ENCODE measurements around the gene NPAS3. TPM values are rescaled to one million over a fixed set of nuclear protein-coding genes. Genes with fewer than 3 reads are reported as not detected.

NPAS3 gene
- total RNA-seq, 1 donor = 0.86 TPM

DNA sequence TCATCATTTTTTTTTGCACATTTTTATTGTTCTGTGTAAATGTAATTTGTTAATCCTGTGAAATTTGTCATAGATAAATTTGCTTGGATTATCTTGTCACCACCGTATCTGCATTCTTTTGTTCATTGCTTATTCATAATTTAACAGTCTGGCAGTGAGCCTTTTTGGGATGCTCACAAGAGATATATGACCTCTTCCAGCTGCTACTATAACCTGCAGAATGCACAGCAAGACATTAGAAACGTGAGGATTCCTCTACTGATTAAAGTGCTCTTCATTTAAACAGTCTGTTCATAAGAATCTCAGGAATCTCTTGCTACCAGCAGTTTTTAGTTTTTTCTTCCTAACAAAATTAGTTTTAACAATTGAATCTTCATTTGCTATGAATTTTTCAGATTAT, 9.1 kb downstream of the NPAS3 start:
- DNase-seq (ENCODE audit: low read depth) = no peak
- TF ChIP-seq, protein P1, sequence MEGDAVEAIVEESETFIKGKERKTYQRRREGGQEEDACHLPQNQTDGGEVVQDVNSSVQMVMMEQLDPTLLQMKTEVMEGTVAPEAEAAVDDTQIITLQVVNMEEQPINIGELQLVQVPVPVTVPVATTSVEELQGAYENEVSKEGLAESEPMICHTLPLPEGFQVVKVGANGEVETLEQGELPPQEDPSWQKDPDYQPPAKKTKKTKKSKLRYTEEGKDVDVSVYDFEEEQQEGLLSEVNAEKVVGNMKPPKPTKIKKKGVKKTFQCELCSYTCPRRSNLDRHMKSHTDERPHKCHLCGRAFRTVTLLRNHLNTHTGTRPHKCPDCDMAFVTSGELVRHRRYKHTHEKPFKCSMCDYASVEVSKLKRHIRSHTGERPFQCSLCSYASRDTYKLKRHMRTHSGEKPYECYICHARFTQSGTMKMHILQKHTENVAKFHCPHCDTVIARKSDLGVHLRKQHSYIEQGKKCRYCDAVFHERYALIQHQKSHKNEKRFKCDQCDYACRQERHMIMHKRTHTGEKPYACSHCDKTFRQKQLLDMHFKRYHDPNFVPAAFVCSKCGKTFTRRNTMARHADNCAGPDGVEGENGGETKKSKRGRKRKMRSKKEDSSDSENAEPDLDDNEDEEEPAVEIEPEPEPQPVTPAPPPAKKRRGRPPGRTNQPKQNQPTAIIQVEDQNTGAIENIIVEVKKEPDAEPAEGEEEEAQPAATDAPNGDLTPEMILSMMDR (IDR thresholded peaks at IDR 0.05; ENCODE audit: insufficient read depth, low read depth, low read length) = no peak
- no peak overlapping the region for H3K4me3 ChIP-seq (ENCODE audit: low read depth, low read length)

DNA sequence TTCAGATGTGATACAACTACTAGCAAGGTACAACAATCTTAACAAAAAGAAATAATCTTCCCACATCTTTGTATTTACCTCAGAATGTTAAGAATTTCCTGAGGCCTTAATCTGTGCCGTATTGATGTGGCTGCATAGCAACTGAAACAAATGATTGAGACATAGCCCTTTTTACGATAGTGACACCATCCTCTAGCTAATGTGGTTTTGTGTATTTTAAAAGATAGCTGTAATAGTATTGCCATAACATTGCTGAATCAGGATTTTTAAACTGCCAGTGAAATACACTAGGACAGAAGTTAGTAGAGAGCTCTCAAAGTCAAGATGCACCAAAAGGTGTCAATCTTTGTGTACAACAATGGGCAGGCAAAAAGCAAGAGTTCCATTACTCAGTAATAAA, 11.9 kb downstream of the NPAS3 start:
- no peak overlapping the region for H3K4me3 ChIP-seq (ENCODE audit: low read depth, low read length)
- DNase-seq (ENCODE audit: low read depth) = no peak
- TF ChIP-seq, protein P1 (IDR thresholded peaks at IDR 0.05; ENCODE audit: insufficient read depth, low read depth, low read length) = no peak

DNA sequence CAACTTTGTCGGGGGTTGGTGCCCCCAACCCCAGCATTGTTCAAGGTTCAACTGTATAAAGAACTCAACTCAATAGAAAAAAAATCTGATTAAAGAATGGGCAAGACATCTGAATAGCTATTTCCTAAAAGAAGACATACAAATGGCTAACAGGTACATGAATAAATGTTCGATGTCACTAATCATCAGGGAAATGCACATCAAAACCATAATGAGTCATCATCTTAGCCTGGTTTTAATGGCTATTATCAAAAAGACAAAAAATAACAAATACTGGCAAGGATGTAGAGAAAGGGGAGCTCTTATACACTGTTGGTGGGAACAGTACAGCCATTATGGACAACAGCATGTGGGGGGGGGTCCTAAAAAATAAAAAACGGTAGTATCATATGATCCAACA, 28.7 kb downstream of the NPAS3 start:
- DNase-seq (ENCODE audit: low read depth) = no peak
- TF ChIP-seq, protein P1 (IDR thresholded peaks at IDR 0.05; ENCODE audit: insufficient read depth, low read depth, low read length) = no peak
- H3K4me3 ChIP-seq (ENCODE audit: low read depth, low read length) = no peak overlapping the region

DNA sequence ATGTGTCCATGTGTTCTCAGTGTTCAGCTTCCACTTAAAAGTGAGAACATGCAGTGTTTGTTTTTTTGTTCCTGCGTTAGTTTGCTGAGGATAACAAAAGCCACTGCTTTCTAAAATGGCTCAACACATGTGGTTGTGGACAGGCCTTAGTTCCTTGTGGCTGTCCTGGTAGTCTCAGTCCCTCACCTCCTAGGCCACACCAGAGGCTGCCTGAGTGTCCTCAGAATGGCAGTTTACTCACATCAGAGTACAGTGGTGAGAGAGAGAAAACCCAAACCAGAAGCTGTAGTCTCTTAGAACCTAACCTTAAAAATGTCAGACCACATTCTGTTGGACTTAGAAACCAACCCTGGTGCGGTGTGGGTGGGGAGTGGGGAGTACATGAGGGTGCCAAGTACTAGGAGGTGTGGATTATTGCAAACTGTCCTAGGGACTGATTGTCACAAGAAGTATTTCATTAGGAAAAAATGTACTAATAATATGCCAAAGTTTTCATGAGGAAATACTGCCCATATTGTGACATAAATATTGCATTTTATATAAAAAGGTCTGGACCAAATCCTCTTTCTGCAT, 30.4 kb downstream of the NPAS3 start:
- H3K4me3 ChIP-seq (ENCODE audit: low read depth, low read length) = no peak overlapping the region
- no peak for DNase-seq (ENCODE audit: low read depth)
- TF ChIP-seq, protein P1 (IDR thresholded peaks at IDR 0.05; ENCODE audit: insufficient read depth, low read depth, low read length) = no peak

DNA sequence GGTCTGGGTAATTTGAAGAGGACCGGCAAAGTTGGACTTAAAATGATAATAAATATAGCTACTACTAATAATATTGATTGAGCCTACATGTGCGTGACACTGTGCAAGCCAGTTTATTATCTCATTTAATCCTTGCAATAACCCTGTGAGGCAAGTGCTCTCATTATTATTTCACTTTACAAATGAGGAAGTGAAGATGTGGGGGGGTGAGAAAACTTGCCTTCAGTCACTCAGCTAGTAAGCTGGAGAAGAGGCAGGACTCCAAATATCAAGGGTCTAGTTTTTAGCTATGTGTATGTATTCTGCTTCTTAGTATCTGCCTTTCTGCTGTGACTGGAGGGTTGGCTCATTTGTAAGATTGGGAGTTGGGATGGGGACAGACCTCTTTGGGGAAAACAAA, 39.2 kb downstream of the NPAS3 start:
- DNase-seq (ENCODE audit: low read depth) = no peak
- TF ChIP-seq, protein P1 (IDR thresholded peaks at IDR 0.05; ENCODE audit: insufficient read depth, low read depth, low read length) = no peak
- no peak overlapping the region for H3K4me3 ChIP-seq (ENCODE audit: low read depth, low read length)

DNA sequence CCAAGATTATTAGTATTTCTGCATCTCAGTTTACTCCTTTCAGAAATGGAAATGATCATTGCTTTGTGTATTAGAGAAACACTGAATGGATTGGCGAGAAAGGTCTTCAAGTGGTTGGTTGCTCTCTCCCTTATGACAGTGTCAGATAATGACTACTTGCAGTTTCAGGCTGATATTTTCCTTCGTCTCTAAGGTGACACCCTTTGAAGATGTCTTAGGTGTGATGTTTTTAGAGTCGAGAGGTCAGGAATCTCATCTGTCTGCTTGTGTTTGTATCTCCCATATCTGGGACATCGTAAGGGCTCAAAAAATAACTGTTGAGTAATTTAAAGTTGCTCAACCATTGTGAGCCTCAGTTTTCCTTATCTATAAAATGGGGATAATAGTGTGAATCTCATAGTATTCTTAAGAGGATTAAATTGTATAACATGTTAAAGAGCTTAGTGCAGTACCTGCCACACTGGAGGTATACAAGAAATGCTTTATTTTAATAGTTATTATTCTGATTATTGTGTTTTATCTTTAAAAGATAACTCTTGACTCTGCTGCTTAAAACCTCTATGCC, 40.1 kb downstream of the NPAS3 start:
- no peak overlapping the region for H3K4me3 ChIP-seq (ENCODE audit: low read depth, low read length)
- TF ChIP-seq, protein P1 (IDR thresholded peaks at IDR 0.05; ENCODE audit: insufficient read depth, low read depth, low read length) = no peak
- DNase-seq (ENCODE audit: low read depth) = no peak

All from fibroblast of villous mesenchyme (primary cell).